ENCODE measurements around the gene TBRG1.

TBRG1 gene

GRCh38 chr11:124663861-124664260, 41.2 kb downstream of the TBRG1 start:
- FAIRE-seq: no peak

- FAIRE-seq: no peak
Observed at GRCh38 chr11:124667601-124668000, 44.9 kb downstream of the TBRG1 start.

- FAIRE-seq: no peak
Observed at GRCh38 chr11:124669193-124669592, 46.5 kb downstream of the TBRG1 start.

GRCh38 chr11:124670732-124671131, 48.1 kb downstream of the TBRG1 start:
- no peak for FAIRE-seq

GRCh38 chr11:124672536-124673215, 50.0 kb downstream of the TBRG1 start:
- FAIRE-seq: no peak

GRCh38 chr11:124673333-124674167, 50.9 kb downstream of the TBRG1 start, which contains the start of the genes SIAE and SPA17:
SIAE (minus strand) TSS chr11:124673739; CDS start chr11:124673708, 31 bp downstream.
SPA17 (plus strand) TSS chr11:124673904; CDS start chr11:124675265, 1,361 bp downstream.
- peak; percentile 53 for FAIRE-seq

GRCh38 chr11:124674168-124674517, 51.5 kb downstream of the TBRG1 start:
- FAIRE-seq: no peak

- FAIRE-seq: no peak
Observed at GRCh38 chr11:124674571-124674970, 51.9 kb downstream of the TBRG1 start.

- FAIRE-seq: no peak
Observed at GRCh38 chr11:124676386-124676785, 53.7 kb downstream of the TBRG1 start.

GRCh38 chr11:124678416-124678815, 55.8 kb downstream of the TBRG1 start:
- FAIRE-seq: no peak

- FAIRE-seq: peak; percentile 41
Observed at GRCh38 chr11:124681421-124681820, 58.8 kb downstream of the TBRG1 start.

- FAIRE-seq: no peak
Observed at GRCh38 chr11:124682443-124682842, 59.8 kb downstream of the TBRG1 start.
